SU-DHL-6 (cell line): ENCODE results near the gene PAIP2B.
"Not testable (repeated sequence)": the region's sequence is repeated elsewhere in the genome, so short reads cannot be mapped to it uniquely, and the experiment has no call there.

Experiments used
- H2AFZ ChIP-seq: fragments of 200-600 bp; sonication (generic); 2 replicates; pipeline ENCODE4 v1.6.1; 2014; ENCODE audit warnings: low read depth, mild to moderate bottlenecking, moderate library complexity, mixed read lengths, antibody characterized with exemption, low read length; ENCODE audit not compliant: severe bottlenecking
- H3F3A ChIP-seq: fragments of 200-600 bp; shearing (Covaris generic); 2 replicates; pipeline ENCODE4 v1.6.0; 2016; ENCODE audit warnings: antibody characterized with exemption, mild to moderate bottlenecking; ENCODE audit not compliant: insufficient read depth
- H3K27ac ChIP-seq: fragments of 200-600 bp; sonication (generic); 2 replicates; pipeline ENCODE4 v1.5.1; 2016; ENCODE audit warnings: low read depth, mild to moderate bottlenecking, low read length, moderate library complexity, mixed read lengths
- H3K27me3 ChIP-seq: fragments of 200-600 bp; sonication (generic), shearing (Covaris generic); 2 replicates; pipeline ENCODE4 v1.6.0; 2014; ENCODE audit warnings: mild to moderate bottlenecking, low read length
- H3K36me3 ChIP-seq: fragments of 200-600 bp; sonication (generic); 2 replicates; pipeline ENCODE4 v1.6.1; 2014; ENCODE audit warnings: mild to moderate bottlenecking, low read length, mixed read lengths
- H3K4me2 ChIP-seq: fragments of 300-600, 200-600 bp; shearing (Covaris generic), sonication (generic); 2 replicates; pipeline ENCODE4 v1.6.0; 2014; ENCODE audit warnings: low read length, low read depth, mild to moderate bottlenecking; ENCODE audit not compliant: poor library complexity, severe bottlenecking
- H3K4me3 ChIP-seq: fragments of 200-600 bp; sonication (generic); 2 replicates; pipeline ENCODE4 v1.5.1; 2014; ENCODE audit warnings: antibody characterized with exemption, low read length, mild to moderate bottlenecking, mixed read lengths; ENCODE audit not compliant: insufficient read depth, poor library complexity, severe bottlenecking
- H3K79me2 ChIP-seq: fragments of 200-600 bp; sonication (generic); 2 replicates; pipeline ENCODE4 v1.6.1; 2014; ENCODE audit warnings: mild to moderate bottlenecking, low read length, moderate library complexity; ENCODE audit not compliant: insufficient read depth
- H3K9ac ChIP-seq: fragments of 200-600 bp; sonication (generic); 2 replicates; pipeline ENCODE4 v1.7.0; 2014; ENCODE audit warnings: mild to moderate bottlenecking, low read length
- H3K9me2 ChIP-seq: fragments of 200-600 bp; sonication (generic); replicated peaks from 2 replicates; pipeline ENCODE4 v1.6.1; 2014; ENCODE audit warnings: low read length; ENCODE audit not compliant: insufficient read depth
- H3K9me3 ChIP-seq: fragments of 200-600 bp; sonication (generic); 2 replicates; pipeline ENCODE4 v1.6.1; 2014; ENCODE audit warnings: low read length, mixed read lengths; ENCODE audit not compliant: insufficient read depth
- H4K20me1 ChIP-seq: fragments of 200-600 bp; sonication (generic); 2 replicates; pipeline ENCODE4 v1.6.1; 2014; ENCODE audit warnings: low read depth, mild to moderate bottlenecking, antibody characterized with exemption, low read length, moderate library complexity, mixed read lengths
- EZH2phosphoT487 ChIP-seq: fragments of 200-600 bp; sonication (generic), shearing (Covaris generic); conservative IDR thresholded peaks from 2 replicates; pipeline ENCODE4 v1.6.1; 2018; ENCODE audit warnings: mild to moderate bottlenecking, antibody characterized with exemption, low read length, moderate library complexity, mixed read lengths
- TF ChIP-seq, protein P1 (sequence below): fragments of 200-600 bp; sonication (generic); IDR thresholded peaks from one replicate; pipeline ENCODE4 v1.5.1; 2017; ENCODE audit warnings: antibody characterized with exemption, mild to moderate bottlenecking, low read length, moderate library complexity; ENCODE audit not compliant: insufficient read depth, poor library complexity, severe bottlenecking

PAIP2B gene

DNA sequence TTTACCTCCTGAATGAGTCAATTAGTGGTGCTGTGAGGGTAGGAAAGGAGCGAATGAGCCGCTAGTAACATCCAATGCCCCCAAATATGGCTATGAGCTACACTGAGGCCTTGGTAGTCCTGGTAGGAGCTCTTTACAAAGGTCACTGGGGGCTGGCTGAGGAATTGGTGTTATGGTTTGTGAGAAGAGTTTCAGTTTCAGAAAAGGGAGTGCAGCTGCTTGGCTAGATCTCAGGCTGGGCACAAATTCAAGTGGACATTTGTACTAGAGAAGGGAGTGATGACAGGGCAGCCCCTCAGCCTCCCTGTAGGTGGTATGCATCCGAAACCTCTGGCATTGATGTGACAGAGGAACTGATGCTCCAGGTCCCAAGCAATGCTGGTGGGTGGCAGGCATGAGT is 13.9 kb upstream of the PAIP2B start:
- Histone ChIP-seq H3K36me3 (no peaks in the 10 kb centered on the region), H3K27ac (no peak overlapping the region), H3K4me2 (no peak overlapping the region), H3F3A (no peaks in the 10 kb centered on the region), H3K9me2 (no peaks in the 10 kb centered on the region), H3K27me3 (no peaks in the 10 kb centered on the region; the same call in 1 of the 2 replicates), H2AFZ (no peak overlapping the region), H3K4me3 (no peak overlapping the region), H3K9ac (no peak overlapping the region), H3K9me3 (no peaks in the 10 kb centered on the region), H3K79me2 (no peaks in the 10 kb centered on the region), H4K20me1 (no peaks in the 10 kb centered on the region)
- TF ChIP-seq, protein P1, sequence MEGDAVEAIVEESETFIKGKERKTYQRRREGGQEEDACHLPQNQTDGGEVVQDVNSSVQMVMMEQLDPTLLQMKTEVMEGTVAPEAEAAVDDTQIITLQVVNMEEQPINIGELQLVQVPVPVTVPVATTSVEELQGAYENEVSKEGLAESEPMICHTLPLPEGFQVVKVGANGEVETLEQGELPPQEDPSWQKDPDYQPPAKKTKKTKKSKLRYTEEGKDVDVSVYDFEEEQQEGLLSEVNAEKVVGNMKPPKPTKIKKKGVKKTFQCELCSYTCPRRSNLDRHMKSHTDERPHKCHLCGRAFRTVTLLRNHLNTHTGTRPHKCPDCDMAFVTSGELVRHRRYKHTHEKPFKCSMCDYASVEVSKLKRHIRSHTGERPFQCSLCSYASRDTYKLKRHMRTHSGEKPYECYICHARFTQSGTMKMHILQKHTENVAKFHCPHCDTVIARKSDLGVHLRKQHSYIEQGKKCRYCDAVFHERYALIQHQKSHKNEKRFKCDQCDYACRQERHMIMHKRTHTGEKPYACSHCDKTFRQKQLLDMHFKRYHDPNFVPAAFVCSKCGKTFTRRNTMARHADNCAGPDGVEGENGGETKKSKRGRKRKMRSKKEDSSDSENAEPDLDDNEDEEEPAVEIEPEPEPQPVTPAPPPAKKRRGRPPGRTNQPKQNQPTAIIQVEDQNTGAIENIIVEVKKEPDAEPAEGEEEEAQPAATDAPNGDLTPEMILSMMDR, result no peak
- no peak for TF ChIP-seq EZH2phosphoT487

DNA sequence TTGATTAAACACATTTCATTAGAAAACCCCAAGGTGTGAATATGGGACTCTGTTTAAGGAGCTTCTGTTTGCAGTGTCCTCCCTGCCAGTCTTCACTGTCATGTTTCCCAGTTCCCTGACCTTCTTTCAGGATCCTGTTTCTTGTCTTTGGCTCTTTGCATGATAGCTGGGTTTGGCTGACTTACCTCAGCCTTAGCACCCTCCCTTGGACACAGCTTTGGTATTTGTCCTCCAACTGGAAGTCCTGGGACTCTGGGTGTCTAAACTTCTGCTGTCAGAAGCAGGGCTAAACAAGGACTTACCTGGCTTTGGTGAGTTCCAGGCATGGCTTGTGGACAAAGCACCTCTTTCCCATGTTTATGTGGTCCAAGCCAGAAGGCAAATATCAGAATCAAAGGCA is 11.2 kb upstream of the PAIP2B start:
- H3K9me3 ChIP-seq, result no peaks in the 10 kb centered on the region
- no peaks in the 10 kb centered on the region for H3K36me3 ChIP-seq
- no peak overlapping the region for H3K9ac ChIP-seq
- no peak overlapping the region for H3K4me2 ChIP-seq
- H3K79me2 ChIP-seq, result no peaks in the 10 kb centered on the region
- H3F3A ChIP-seq, result no peaks in the 10 kb centered on the region
- no peaks in the 10 kb centered on the region for H4K20me1 ChIP-seq
- H3K9me2 ChIP-seq, result no peaks in the 10 kb centered on the region
- no peak overlapping the region for H2AFZ ChIP-seq
- no peak for TF ChIP-seq EZH2phosphoT487
- TF ChIP-seq, protein P1, result no peak
- H3K27me3 ChIP-seq, result no peaks in the 10 kb centered on the region; the same call in 1 of the 2 replicates
- no peak overlapping the region for H3K27ac ChIP-seq
- H3K4me3 ChIP-seq, result no peak overlapping the region

DNA sequence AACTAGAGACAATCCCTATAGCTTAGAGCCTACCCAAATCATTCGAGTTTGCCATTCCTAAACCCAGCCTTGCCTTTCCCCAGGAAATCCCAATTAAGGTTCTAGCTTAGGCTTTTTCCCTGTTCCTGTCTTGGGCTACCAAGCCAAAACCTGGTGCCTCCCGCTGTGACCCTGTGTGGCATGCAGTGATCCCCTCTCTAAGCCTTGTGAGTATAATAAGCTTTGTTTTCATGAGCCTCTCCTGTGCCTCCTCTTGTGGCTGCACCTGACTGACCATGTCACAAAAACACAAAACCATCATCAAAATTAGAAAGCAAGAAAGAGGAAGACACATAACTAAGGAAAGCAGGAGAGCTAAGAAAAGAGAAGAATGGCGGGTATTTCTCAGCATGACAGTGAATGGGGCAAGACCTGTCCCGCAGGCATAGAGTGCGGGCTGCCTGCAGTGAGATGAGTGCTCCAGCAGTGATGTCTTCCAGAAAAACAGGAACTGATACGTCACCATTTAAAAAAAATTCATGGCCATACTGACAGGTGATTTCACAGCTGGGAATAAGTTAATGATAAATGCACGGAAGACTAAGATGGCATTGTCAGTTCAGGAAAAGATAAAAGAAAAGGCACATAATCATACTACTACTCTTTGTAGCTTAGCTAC is 9.2 kb upstream of the PAIP2B start:
- no peak for TF ChIP-seq EZH2phosphoT487
- TF ChIP-seq, protein P1, result no peak
- H3F3A ChIP-seq, result no peaks in the 10 kb centered on the region
- no peak overlapping the region for H2AFZ ChIP-seq
- no peak overlapping the region for H3K9ac ChIP-seq
- no peaks in the 10 kb centered on the region for H3K9me3 ChIP-seq
- H4K20me1 ChIP-seq, result no peaks in the 10 kb centered on the region
- no peaks in the 10 kb centered on the region for H3K9me2 ChIP-seq
- H3K79me2 ChIP-seq, result no peaks in the 10 kb centered on the region
- H3K4me2 ChIP-seq, result peak overlapping the region; percentile 5
- no peak overlapping the region for H3K4me3 ChIP-seq
- peaks cover 2% of the 10 kb centered on the region; the same call in 1 of the 2 replicates for H3K27me3 ChIP-seq
- no peaks in the 10 kb centered on the region for H3K36me3 ChIP-seq
- no peak overlapping the region for H3K27ac ChIP-seq

DNA sequence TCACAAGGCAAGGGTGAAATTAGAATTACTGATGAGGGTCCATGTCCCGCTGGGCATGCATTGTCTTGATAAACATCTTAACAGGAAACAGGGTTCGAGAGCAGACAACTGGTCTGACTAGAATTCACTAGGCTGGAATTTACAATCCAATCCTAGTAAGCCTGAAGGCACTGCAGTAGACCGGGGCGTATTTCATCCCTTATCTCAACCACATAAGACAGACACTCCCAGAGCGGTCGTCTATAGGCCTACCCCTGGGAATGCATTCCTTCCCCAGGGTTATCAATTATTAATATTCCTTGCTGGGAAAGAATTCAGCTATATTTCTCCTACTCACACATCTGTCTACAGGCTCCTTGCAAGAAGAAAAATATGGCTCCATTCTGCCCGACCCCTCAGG is 6.2 kb upstream of the PAIP2B start:
- H3K27ac ChIP-seq, H3K9ac ChIP-seq, H3K9me2 ChIP-seq, H3K27me3 ChIP-seq, H3F3A ChIP-seq, H3K9me3 ChIP-seq, H3K4me2 ChIP-seq, H2AFZ ChIP-seq, H3K79me2 ChIP-seq, H3K4me3 ChIP-seq, H3K36me3 ChIP-seq, H4K20me1 ChIP-seq: not testable (repeated sequence)
